Lung microvascular endothelial cell (primary cell): ENCODE data around the gene ARHGAP15. TPM values are rescaled to one million over a fixed set of nuclear protein-coding genes. Genes with fewer than 3 reads are reported as not detected.

Source experiments
- DNase-seq, 2 donors: peaks; one replicate each; pipeline versions ENCODE4 v3.0.0 to v3.0.0-alpha.2; 2010; ENCODE audit warnings: low read depth in 2 of 2
- total RNA-seq: library from RNA; depleted of rRNA; stranded (reverse); fragments of >200 nt; gene quantifications from 2 replicates; pipeline ENCODE4 v1.2.1, GENCODE V29; 2014

Gene ARHGAP15
- total RNA-seq, 1 donor from 2014 or later, result not detected

DNA sequence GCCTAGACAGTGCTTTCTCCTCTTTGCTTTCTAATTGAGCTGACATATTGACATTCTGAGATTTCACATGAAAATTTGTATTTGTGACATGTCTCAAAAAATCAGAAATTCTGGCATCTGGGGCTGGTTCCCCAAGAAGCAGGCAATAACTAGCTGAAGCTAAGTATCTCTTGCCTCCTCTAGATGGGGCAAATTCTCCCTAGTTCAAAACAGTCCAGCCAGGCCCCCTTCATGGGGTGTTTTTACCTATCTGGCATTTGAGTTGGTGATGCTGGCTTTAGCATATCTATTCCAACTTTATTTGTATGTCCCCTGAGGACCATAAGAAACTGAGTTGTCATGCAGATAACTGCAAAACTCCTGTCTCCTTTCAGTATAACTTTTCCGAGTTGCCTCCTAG lies 39.9 kb downstream of the ARHGAP15 start:
- no peak for DNase-seq

DNA sequence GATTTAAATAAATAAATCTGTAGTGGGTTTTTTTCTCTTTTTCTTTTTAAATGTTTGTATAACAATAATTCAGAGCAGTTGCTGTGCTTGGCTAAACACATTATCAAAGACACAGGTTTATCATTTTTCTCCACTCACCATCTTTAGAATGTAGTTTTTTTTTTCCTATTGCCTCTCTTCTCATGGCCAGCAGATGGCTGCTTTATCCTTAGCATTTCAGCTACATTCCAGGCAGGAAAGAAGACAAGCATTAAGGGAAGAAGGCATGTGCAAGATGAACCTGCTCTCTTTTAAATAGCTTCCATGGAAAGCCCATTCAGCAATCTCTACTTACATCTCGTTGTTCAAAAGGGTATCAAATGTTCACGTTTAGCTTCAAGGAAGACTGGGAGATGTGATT lies 42.6 kb downstream of the ARHGAP15 start:
- DNase-seq, result no peak

DNA sequence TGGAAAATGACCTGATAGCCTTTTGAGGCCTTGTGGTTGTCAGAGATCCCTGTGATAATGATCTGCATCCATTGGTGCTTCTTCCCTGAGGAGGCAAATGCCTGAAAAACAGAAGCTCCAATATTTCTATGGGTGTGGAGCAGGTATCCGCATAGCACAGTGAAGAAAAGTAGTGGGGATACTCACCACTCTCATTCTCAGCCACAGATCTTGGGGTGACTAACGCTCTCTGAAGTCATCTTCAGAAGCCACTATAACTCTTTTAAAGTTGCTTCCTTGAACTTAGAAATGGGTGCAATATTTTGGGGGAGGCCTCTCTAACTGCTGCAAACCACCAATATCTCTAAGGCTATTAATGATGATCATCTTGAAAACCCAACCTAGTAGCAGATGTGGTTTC lies 46.2 kb downstream of the ARHGAP15 start:
- no peak for DNase-seq

DNA sequence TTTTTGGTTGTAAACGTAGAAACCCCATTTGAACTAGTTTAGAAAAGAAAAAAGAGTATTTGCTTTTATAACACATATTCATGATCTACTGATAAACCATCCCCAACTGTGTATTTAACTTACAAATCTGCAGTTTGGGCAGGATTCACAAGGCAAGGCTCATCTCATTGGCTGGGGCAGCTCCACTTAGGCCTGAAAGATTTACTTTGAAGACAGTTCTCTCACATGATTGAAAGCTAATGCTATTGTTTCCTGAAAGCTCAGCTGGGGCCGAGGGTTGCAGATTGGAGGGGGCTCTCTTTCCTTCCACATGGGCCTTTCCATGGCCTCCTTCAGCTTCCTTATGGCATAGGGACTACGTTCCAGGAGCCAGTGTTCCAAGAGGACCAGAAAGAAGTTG lies 47.4 kb downstream of the ARHGAP15 start:
- no peak for DNase-seq

DNA sequence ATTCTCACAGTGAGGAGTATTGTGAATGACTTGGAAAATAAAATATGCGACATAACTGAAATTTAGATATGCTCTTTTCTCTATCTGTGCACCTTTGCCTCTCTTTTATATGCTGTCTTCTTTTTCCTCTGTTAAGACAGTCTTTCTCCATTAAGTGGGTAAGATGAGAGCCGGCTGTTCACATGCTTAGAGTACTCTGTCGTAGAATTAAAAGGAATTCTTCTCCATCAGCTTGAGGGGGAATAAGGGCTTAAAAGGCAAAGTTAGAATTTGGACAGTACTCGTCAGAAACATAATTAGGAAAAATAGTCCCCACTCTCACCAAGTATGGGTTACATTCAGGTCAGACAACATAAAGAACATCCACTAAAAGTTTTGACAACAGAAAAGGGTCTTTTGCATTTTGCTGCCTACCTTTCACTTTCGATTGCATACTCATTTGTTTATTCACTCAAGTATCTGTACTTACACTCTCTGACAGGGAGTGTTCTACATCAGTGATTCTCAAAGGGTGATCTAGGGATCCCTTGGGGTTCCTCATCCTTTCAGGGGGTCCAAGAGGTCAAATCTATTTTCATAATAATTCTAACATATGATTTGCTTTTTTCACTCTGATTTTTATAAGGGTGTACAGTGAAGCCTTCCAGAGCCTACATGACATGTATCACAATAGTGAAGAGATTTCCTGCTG lies 48.0 kb downstream of the ARHGAP15 start:
- no peak for DNase-seq

DNA sequence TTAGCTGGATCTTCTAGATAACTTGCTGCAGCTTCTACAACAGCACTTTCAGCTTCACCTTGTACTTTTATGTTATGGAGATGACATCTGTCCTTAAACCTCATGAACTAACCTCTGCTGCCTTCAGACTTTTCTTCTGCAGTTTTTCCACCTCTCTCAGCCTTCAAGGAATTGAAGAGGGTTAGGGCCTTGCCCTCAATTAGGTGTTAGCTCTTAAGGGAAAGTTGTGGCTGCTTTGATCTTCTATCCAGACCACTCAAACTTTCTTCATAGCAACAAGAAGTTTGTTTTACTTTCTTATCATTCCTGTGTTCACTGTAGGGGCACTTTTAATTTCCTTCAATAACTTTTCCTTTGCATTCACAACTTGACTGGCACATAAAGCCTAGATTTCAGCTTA lies 52.3 kb downstream of the ARHGAP15 start:
- DNase-seq, result no peak

DNA sequence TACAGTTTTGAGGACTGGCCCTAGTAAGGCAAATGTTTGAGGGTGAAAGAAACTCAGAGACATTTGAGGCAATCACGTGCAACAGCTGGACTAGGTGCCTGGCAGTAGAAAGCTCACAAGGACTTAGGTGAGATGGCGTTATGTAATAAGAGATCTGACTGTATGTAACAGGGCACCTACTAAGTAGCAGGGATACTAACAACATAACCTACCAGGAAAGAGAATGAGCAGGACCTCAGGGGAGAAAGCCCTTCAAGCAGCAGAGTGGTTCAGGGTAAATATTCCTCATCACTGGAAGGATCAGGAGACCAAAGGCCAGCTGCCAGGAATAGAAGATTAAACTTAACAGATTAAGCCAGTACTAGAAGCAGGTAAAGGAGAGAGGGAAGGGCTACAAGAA lies 53.4 kb downstream of the ARHGAP15 start:
- DNase-seq, result no peak

DNA sequence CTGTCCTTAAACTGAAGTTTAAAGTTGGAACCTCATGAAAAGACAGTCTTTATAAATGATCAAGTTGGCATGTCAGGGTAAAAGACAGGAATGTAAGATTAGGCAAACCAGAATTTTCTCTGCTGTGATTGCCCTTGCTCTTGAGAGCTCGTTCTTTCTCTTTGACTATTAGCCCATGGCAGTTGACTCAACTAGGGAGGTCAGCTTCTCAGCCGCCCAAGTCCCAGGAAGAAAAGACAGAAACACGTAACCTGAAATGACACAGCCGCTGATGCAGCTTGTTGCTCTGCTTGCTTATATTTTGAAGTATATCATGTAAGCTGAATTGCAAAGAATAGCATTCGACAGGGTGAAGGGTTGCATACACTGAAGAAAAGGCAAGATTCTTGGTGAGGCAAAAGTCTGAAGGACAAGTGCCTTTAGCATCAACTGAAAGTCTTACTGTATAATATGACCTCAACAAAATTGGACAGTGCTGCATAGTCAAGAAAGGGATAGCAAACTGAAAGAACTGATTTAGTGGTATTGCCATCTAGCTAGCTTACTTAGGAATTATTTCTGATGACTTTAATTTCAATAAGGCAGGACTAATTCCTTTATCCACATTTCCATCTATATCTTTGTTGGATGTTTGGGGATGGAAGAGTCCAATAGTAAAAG lies 54.7 kb downstream of the ARHGAP15 start:
- no peak for DNase-seq

DNA sequence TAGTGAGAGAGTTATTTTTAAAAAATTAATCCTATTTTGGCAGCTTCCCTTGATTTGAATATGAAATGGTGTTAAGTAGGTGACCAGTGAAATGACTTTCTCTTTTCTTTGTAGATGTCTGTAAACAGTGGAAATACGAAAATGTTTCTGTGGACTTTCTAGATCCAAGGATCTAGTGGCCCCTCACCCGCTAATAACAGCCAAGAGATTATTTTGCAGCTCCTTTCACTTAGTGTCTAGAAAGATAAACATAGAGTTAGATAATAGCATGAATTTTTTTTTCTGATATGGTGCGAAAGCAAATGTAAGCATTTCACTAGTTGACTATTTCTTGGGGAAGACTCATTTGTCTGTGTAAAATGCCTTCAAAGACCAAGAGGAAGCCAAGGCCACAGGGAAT lies 57.7 kb downstream of the ARHGAP15 start:
- no peak for DNase-seq

DNA sequence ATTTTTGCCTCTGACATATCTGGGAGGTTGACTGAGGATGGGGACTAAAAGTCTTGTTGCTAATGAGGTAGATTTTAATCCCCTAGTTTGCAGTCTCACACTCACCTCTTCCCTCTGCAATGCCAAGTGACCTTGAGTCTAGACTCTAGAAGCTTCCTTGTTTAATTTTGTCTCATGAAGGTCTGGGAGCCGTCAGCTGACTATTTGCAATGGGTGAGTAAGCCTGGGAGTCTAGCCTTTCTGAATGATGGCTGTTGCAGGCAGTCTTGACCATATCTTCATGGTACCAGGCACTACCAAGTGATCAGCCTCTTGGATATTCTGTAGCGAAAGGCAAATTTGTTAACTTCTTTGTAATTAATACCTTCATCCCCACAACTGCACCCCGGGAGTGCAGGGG lies 61.2 kb downstream of the ARHGAP15 start:
- no peak for DNase-seq

DNA sequence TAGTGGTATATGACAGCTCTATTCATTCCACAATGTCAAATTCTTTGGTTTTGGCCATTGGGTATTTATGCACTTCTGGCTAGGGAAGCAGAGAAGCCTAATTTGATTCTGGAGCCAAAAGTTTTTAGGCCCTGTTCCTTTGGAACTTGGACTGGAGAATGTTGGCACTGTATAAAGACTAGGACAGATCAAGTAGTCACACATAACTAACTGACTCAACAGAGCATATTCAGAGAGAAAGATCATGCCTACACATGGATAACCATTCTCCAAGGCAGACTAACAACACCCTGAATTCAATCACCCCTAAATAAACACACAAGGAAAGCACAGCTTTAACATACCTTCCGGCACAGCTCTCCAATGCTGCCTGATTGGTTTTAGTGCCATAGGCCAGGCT lies 62.9 kb downstream of the ARHGAP15 start:
- no peak for DNase-seq

DNA sequence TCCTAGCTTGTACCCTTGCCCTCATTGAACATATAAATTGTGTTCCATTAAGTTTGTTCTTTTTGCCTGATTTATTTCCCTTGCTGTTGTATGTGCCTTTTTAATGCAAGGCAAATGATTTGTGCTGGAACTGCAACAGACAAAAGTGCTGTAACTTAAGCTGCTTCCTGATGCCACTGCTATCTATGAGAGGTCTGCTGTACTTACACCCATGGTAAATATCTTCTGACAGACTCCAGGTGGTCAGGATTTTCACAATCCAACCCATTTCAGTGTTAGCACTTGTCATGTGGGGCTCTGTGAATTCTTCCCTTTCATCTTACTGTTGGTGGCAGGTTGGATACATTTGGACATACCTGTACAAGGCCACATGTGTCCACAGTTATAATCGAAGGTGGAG lies 63.5 kb downstream of the ARHGAP15 start:
- no peak for DNase-seq

DNA sequence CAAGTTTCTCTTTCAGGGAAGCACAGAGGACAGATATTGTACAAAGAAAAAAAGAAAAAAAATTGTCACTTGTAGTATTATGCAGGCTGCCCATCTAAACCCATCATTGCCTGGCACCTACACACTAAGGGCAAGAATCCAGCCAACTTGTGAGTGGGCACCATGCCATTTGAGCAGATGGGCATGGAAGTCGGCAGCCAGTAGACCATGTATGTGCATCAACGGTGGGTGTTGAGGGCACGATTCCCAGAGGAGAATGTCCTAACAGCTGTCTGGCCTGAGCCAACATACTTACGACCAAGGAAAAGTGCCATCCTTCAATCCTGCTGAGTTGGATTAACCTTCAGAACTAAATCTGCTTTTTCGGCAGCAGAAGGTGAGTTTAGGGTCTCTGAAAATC lies 63.9 kb downstream of the ARHGAP15 start:
- no peak for DNase-seq

DNA sequence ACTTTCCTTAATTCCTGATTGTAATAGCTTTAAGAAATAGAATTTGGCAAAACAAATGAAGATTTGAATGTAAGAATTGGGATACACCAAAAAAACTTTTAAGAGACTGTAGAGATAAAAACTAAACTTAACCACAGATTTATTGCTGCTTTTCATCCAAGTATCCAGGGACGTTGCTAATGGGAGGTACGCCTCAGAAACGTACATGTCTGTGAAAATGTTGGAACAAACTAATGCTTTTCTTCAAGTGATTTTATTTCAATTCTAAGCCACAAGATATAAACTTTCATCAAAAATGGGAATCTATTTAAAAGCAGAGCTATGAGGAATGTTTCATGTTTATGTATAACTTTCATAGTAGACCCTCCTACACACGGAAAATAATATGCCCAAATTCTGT lies 66.3 kb downstream of the ARHGAP15 start:
- no peak for DNase-seq

DNA sequence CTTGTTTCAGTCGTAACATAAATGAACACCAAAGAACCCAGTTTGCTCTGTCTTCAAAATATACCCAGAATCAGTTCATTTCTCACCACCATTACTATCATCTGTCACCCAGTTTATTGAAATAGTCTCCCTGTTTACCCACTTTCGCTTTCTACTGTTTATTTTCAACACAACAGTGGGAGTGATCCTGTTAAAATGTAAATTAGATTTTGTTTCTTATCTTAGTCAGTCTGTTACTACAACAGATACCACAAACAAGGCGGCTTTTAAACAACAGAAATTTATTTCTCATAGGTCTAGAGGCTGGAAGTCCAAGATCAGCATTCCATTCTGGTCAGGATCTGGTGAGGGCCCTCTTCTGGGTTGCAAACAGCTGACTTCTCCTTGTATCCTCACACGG lies 74.8 kb downstream of the ARHGAP15 start:
- DNase-seq, result no peak

DNA sequence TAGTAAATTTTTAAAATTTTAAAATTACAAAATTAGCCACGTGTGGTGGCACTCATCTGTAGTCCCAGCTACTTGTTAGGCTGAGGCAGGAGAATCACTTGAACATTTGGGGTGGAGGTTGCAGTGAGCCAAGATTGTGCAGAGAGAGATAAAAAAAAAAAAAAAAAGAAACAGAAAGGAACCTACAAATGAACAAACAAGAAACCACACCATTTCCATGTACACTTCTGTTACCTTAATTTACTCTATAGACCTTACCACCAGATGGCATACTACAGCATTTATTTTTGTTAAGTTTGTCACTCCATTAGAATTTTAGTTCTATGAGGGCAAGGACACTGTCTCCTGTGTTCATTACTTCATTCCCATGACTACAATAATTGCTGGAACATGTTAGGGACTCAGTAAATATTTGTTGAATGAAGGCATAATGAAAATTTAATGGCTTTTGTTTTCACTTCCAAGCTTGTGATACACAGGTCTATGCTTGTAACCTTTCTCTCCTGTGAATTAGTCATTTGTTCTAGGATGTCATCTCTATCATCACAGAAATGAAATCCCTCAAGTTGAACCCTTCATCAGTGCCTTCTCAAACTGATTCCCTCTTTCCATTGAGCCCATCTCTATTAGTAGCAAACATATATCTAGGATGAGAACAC lies 76.0 kb downstream of the ARHGAP15 start:
- DNase-seq, result peak; percentile 0 to 18

DNA sequence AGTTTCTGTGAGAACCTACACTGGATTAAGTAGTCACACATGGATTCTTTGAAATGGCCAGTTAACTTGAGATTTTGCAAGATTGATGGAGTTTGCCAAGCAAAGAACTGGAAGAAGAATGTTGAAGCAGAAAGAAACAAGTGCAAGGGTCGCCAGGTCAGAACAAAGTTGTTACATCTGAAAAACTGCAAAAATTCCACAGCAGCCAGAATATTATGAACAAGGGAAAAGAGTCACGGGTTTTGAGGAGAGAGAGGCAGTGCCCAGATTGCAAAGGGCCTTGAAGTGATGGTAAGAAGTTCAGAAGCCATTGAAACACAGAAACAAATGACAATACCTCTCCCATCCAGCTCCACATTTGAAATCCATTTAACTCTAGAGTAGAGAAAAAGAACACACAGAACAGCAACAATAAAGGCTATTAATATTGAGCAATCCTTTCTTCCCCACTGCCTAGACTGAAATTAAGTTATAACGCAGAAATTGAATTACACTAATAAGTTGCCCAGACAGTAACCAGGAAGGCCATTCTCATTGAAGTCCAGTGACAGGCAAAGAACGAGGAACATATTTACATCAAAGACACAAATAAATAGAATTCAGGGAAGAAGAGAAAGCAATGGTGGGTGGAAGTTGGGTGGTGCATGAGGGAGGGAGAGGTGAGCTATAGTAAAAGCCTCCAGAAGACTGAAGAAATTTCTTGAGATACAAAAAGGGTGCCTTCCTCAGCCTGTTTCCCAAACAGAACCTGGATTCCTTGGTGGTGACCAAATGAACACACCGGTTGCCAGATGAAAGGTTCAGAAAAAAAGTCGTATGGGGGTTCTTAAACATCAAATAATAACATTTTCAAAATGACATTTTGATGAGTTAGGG lies 80.6 kb downstream of the ARHGAP15 start:
- DNase-seq, result no peak

DNA sequence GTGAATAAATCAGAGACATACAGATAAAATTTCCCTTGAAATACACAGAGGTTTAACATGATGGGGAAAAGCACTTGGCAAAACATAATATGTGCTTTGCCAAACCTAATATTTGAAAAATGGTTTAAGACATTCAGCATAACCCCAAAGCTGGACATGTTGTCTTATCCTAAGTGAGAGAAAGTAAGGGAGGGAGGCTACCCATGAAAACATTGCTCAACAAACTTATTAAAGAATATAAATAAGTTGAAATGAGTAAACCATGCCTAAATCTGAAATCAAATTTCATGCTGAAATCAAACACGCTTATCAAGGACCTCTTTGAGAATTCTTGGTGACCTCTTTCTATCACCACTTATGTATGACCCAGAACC lies 81.2 kb downstream of the ARHGAP15 start:
- DNase-seq, result no peak

DNA sequence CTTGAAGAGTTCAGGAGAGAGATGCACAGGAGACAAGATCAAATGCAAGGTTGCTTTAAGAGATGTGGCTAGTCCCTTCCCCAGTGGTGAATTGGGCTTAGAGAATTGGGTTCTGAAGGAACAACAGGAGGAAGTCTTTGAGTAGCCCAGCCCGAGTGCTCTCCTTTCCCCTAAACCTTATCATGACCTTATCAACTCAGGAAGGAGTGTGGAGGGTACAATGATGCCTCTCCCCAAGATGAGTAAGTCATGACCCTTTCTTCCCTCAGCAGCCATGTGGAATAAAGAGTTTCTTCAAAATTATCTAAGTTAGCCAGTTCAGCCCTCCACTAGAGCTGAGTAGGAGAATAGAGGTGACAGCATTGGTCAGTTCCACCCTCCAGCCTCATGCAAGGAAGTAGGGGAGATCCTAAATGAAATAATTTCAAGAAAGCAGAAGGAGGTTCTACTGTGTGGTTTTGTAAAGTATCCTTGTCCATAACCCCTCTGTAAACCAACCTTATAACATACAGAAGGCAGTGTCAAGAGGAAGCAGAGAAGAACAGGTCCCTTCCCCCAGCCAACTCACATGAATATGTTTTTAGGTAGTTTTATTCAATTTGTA lies 88.4 kb downstream of the ARHGAP15 start:
- DNase-seq, result no peak

DNA sequence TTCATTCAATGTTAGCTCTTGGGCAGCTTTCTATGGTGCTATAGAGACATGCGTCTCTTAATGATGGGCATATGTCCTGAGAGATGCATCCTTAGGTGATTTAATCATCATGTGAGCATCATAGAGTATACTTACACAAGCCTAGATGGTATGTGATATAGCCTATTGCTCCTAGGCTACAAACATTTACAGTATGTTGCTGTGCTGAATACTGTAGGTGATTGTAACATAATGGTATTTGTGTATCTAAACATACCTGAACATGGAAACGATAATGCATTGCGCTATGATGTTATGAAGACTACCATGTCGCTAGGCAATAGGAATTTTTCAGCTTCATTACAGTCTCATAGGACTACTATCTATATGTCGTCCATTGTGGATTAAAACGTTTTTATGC lies 89.4 kb downstream of the ARHGAP15 start:
- no peak for DNase-seq

DNA sequence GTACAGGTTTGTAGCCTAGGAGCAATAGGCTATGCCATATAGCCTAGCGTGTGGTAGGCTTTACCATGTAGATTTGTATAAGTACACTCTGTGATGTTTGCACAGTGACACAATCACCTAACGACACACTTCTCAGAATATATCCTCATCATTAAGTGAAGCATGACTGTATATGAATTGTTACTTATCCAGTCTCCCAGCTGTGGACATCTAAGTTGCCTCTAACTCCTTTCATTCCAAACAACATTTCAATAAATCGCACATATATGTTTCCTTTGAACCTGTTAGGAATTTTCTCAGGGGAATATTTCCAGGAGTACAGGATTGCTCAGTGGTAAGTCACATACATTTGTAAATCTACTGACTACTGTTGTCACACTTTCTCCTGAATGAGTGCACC lies 90.0 kb downstream of the ARHGAP15 start:
- no peak for DNase-seq

DNA sequence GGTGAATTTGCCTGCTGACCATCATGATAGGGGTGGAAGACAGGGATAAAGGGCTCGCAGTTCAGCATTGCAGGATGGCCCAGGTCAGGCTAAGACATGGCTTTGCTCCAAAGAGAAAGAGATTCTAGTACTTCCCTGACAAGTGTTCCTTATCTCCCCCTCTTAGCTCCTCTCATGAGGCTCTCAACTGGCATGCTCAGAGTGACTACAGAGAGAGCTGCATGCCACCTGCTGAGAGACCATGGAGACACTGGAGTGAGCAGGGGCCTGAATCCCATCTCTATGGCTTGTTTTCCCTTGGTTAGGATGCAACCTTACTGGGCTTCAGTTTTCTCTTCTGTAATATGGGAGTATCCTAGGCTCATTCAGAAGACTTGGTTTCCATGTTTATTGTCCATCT lies 94.3 kb downstream of the ARHGAP15 start:
- DNase-seq, result no peak
